CD4-positive, alpha-beta T cell treated with Interleukin-17A for 1 hour (primary cell): ENCODE measurements around the gene HRH4.

Experiments
- DNase-seq: peaks from one replicate; pipeline ENCODE4 v3.0.0-alpha.2; 2020

HRH4 gene

DNA sequence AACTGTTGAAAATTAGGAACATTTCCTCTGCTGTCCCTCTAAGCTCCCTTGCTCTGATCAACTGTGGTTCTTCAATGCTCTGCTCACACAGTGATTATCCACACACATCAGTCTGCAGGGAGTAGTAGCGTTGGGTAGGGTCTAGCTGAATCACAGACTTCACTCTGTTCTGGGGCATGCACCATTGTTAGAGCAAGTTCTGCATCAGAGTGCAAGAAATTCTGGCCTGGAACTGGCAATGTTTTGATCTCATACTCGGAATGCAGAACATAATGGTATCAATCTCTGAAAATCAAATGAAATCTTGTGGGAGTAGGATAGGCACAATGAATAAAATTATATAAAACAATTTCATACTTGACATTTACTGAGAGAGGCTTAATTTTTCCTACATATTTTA is 55.3 kb downstream of the HRH4 start:
- DNase-seq: no peak

DNA sequence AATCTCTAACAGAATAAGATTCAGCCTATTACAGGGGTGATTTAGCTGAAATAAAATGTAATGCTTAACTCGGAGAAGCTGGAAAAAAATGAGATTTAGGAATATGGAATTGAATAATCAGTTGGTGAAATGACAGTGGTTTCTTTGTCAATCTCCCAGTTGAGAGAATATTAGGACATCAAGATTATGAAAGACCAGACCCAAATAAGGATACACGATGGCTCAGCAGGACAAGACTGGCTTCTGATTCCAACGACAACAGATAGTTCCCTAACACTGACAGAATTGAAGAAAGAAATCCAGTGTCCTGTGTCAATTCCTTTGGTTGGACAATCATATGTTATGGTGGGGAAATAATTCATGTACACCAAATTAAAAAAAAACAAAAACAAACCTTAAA is 55.8 kb downstream of the HRH4 start:
- no peak for DNase-seq

DNA sequence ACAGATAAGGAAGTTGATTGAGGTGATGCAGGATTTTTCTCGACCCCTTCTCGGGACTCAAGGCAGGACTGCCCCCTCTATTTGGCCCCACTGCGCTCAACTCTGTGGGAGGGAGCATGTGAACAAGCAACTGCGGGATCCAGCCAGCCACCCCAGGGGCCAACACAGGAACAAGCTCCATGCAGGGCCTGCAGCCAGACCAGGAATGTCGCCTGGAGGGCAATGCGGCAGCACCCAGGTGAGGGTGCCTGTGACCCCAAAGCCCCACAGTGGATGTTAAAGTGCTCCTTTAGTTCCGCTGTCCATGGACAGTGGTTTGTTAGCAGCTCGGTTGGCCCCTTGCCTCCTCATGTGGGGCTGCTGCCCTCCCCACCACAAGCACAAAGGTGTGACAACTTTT is 57.1 kb downstream of the HRH4 start:
- DNase-seq: no peak

DNA sequence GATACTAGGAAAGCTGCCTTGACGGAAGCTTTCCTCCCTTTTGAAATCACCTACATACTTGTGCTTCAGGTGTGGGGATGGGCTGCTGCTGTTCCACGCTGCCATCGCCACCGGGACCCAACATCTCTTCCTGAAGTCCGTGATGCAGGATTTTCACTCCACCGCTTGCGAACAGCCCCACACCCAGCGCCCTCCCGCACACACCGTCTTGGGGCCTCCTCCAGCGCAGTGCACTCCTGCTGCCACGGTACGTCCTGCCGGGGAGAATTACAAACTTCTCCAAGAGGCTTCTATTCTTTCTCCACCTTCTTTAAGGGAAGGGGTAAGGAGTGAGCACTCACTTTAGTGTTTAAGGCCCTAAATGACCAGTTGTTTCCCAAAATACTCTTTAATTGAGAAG is 58.2 kb downstream of the HRH4 start:
- DNase-seq: no peak
